ENCODE measurements around the gene DGKZ. TPM values are rescaled to one million over a fixed set of nuclear protein-coding genes. Genes with fewer than 3 reads are reported as not detected.
"Not testable (repeated sequence)": the region's sequence is repeated elsewhere in the genome, so short reads cannot be mapped to it uniquely, and the experiment has no call there.

Gene DGKZ
- total RNA-seq, 1 experiment from 2014 or later = 59.3 TPM

DNA sequence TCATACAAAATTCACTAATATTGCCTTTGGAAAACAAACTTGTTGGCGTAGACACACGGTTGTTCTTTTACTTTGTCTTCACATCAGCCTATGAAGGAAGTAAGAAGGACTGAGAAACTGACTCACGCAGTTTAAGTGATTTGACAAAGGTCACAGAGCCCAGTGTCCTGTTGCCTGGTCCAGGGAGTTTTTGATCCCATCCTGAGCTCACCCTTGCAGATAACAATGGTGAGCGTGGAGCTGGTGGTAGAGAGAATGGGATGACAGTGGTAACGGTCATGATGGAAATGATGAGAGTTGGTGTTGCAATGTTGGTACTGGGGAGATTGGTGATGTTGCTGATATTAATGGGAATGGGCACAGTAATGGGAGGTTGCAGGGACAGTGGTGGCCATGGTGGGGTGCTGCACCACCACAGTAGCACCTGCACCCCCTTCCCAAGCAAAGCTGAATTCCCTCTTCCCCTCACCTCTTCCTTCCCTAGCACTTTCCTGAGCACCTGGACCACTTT lies 47.8 kb upstream of the DGKZ start:
- DNase-seq = no peak
- BruUV-seq (replicated peaks) = no TSS peak
- CTCF ChIA-PET = interaction anchor here (0.7 to 1.6 kb wide), 4 partner anchors 9 to 62 kb away, joined by 3 to 4 read pairs (median 3); partner anchors contain the start of gene CREB3L1

DNA sequence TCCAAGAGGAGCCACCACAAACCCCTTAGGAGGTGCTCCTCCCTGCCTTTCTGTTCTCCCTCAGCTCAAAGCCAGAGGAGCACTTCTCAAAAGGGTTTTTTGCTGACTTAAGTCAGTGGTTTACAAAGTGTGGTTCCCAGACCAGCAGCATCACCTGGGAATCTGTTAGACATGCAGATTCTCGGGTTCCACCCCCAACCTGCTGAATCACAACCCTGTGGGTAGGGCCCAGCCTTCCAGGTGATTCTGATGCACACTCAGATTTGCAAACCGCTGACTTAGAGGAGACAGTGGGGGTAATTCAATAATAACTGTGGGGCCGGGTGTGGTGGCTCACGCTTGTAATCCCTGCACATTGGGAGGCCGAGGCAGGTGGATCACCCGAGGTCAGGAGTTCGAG lies 47.0 kb upstream of the DGKZ start:
- Mint-ChIP-seq H3K4me3 (ENCODE audit: unreplicated experiment) (no peak overlapping the region), H3K27ac (ENCODE audit: unreplicated experiment) (no peak overlapping the region), H3K27me3 (ENCODE audit: insufficient read depth, unreplicated experiment) (no peaks in the 10 kb centered on the region), H3K9me3 (ENCODE audit: unreplicated experiment) (no peaks in the 10 kb centered on the region), H3K36me3 (ENCODE audit: insufficient read depth, unreplicated experiment) (peaks cover 4% of the 10 kb centered on the region), H3K4me1 (ENCODE audit: low read depth, unreplicated experiment) (peaks cover 12% of the 10 kb centered on the region)
- intact Hi-C loops (cut with micrococcal nuclease; ENCODE audit: unreplicated experiment) = no loop called here
- Histone ChIP-seq H3K4me3 (ENCODE audit: low read depth, low read length) (no peak overlapping the region), H3K9me3 (no peaks in the 10 kb centered on the region), H3K36me3 (ENCODE audit: control insufficient read depth, insufficient read depth, low read length) (no peaks in the 10 kb centered on the region; the same call in none of the 2 replicates), H3K4me1 (peaks cover 23% of the 10 kb centered on the region), H3K27me3 (replicated peaks; ENCODE audit: control insufficient read depth, insufficient read depth, low read length) (no peaks in the 10 kb centered on the region)
- CTCF ChIA-PET = interaction anchor here (1.6 kb wide), 1 partner anchor 23 kb away, joined by 4 read pairs; the partner anchor contains the start of gene CREB3L1
- DNase-seq = no peak
- no TSS peak for BruUV-seq (replicated peaks)
- POLR2A ChIA-PET = no interaction called here
- no peak for TF ChIP-seq CTCF (IDR thresholded peaks at IDR 0.05; ENCODE audit: insufficient read depth in 1 of 2, low read depth in 1 of 2, low read length in 1 of 2, severe bottlenecking in 1 of 2, unreplicated experiment in 1 of 2)

More for the DNA sequence above, 47.8 kb upstream of the DGKZ start:
- peaks cover 31% of the 10 kb centered on the region for H3K4me1 ChIP-seq
- Mint-ChIP-seq H3K27me3 (ENCODE audit: insufficient read depth, unreplicated experiment) (no peaks in the 10 kb centered on the region), H3K9me3 (ENCODE audit: unreplicated experiment) (no peaks in the 10 kb centered on the region), H3K36me3 (ENCODE audit: insufficient read depth, unreplicated experiment) (no peaks in the 10 kb centered on the region), H3K27ac (ENCODE audit: unreplicated experiment) (no peak overlapping the region), H3K4me1 (ENCODE audit: low read depth, unreplicated experiment) (peaks cover 12% of the 10 kb centered on the region), H3K4me3 (ENCODE audit: unreplicated experiment) (no peak overlapping the region)
- TF ChIP-seq CTCF (IDR thresholded peaks at IDR 0.05; ENCODE audit: insufficient read depth in 1 of 2, low read depth in 1 of 2, low read length in 1 of 2, severe bottlenecking in 1 of 2, unreplicated experiment in 1 of 2) = no peak
- intact Hi-C loops (cut with micrococcal nuclease; ENCODE audit: unreplicated experiment) = no loop called here
- no peaks in the 10 kb centered on the region for H3K9me3 ChIP-seq
- no peak overlapping the region for H3K4me3 ChIP-seq (ENCODE audit: low read depth, low read length)
- H3K27me3 ChIP-seq (replicated peaks; ENCODE audit: control insufficient read depth, insufficient read depth, low read length) = no peaks in the 10 kb centered on the region
- POLR2A ChIA-PET = interaction anchor here (1.4 kb wide), 1 partner anchor 56 kb away, joined by 5 read pairs; no protein-coding TSS in a partner anchor
- no peaks in the 10 kb centered on the region; the same call in none of the 2 replicates for H3K36me3 ChIP-seq (ENCODE audit: control insufficient read depth, insufficient read depth, low read length)

- no peak overlapping the region for H3K4me3 ChIP-seq (ENCODE audit: low read depth, low read length)
- H3K27me3 ChIP-seq (replicated peaks; ENCODE audit: control insufficient read depth, insufficient read depth, low read length) = no peaks in the 10 kb centered on the region
- BruUV-seq (replicated peaks) = no TSS peak
- ChIA-PET CTCF (no interaction called here), POLR2A (interaction anchor here (1.5 kb wide), 1 partner anchor 59 kb away, joined by 5 read pairs; no protein-coding TSS in a partner anchor)
- no peaks in the 10 kb centered on the region; the same call in 1 of the 2 replicates for H3K36me3 ChIP-seq (ENCODE audit: control insufficient read depth, insufficient read depth, low read length)
- Mint-ChIP-seq H3K27ac (ENCODE audit: unreplicated experiment) (no peak overlapping the region), H3K27me3 (ENCODE audit: insufficient read depth, unreplicated experiment) (no peaks in the 10 kb centered on the region), H3K4me1 (ENCODE audit: low read depth, unreplicated experiment) (peaks cover 22% of the 10 kb centered on the region), H3K9me3 (ENCODE audit: unreplicated experiment) (no peaks in the 10 kb centered on the region), H3K4me3 (ENCODE audit: unreplicated experiment) (no peak overlapping the region), H3K36me3 (ENCODE audit: insufficient read depth, unreplicated experiment) (peaks cover 13% of the 10 kb centered on the region)
- H3K4me1 ChIP-seq = no peaks in the 10 kb centered on the region
- no peak for TF ChIP-seq CTCF (IDR thresholded peaks at IDR 0.05; ENCODE audit: insufficient read depth in 1 of 2, low read depth in 1 of 2, low read length in 1 of 2, severe bottlenecking in 1 of 2, unreplicated experiment in 1 of 2)
- DNase-seq = no peak
- no peaks in the 10 kb centered on the region for H3K9me3 ChIP-seq
- intact Hi-C loops (cut with micrococcal nuclease; ENCODE audit: unreplicated experiment) = no loop called here
Observed at GRCh38 chr11:46302866-46303265, 44.4 kb upstream of the DGKZ start.

- H3K4me3 ChIP-seq (ENCODE audit: low read depth, low read length); CTCF ChIA-PET; H3K27me3 ChIP-seq (replicated peaks; ENCODE audit: control insufficient read depth, insufficient read depth, low read length); H3K4me1 ChIP-seq; H3K36me3 ChIP-seq (ENCODE audit: control insufficient read depth, insufficient read depth, low read length); H3K27ac Mint-ChIP-seq (ENCODE audit: unreplicated experiment); H3K9me3 Mint-ChIP-seq (ENCODE audit: unreplicated experiment); H3K9me3 ChIP-seq; H3K27me3 Mint-ChIP-seq (ENCODE audit: insufficient read depth, unreplicated experiment); intact Hi-C loops (cut with micrococcal nuclease; ENCODE audit: unreplicated experiment); BruUV-seq (replicated peaks); DNase-seq; H3K4me3 Mint-ChIP-seq (ENCODE audit: unreplicated experiment): not testable (repeated sequence)
- Mint-ChIP-seq H3K36me3 (ENCODE audit: insufficient read depth, unreplicated experiment) (peaks cover 19% of the 10 kb centered on the region), H3K4me1 (ENCODE audit: low read depth, unreplicated experiment) (peaks cover 29% of the 10 kb centered on the region)
- POLR2A ChIA-PET = interaction anchor here (1.5 kb wide), 1 partner anchor 60 kb away, joined by 5 read pairs; no protein-coding TSS in a partner anchor
Observed at GRCh38 chr11:46304036-46304435, 43.2 kb upstream of the DGKZ start.
